ENCODE results near the gene FXYD2.

The FXYD2 gene

DNA sequence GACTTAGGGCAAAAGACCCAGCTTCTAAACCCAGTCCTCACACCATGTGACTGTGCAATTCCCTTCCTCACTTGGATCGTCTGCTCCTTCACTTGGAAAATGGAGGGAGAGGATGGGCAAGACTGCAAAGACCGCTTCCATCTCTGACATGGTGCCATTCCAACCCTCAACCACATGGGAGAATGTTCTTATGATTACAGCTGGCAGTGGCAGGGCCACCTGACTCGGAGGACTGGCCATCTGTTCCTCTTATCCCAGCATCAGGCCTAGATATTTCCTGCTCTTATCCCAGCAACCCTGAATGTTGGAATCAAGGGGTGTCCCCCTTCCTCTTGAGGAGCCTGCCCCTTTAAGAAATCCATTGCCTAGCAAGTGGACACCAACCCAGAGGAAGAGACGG, 42.9 kb downstream of the FXYD2 start:
- H4K12ac ChIP-seq (ENCODE audit: low read depth, low read length) = no peak overlapping the region
- H3K79me1 ChIP-seq (ENCODE audit: low read length) = no peaks in the 10 kb centered on the region
- H3K27me3 ChIP-seq (ENCODE audit: insufficient read depth, low read length) = no peaks in the 10 kb centered on the region
- DNase-seq = no peak
- H4K8ac ChIP-seq (ENCODE audit: low read depth, low read length) = no peak overlapping the region
- H3K4ac ChIP-seq (ENCODE audit: low read depth, low read length) = no peak overlapping the region
- H2BK12ac ChIP-seq (ENCODE audit: low read length) = no peak overlapping the region
- H2AK5ac ChIP-seq (ENCODE audit: low read length) = no peak overlapping the region
- H3K18ac ChIP-seq (ENCODE audit: low read length) = no peak overlapping the region
- H2AFZ ChIP-seq (ENCODE audit: insufficient read depth, low read length, poor library complexity) = no peak overlapping the region
- WGBS (ENCODE audit: extremely low coverage, insufficient coverage, insufficient read length) = no CpG with 5 or more reads among the region's 4 CpGs
- H3K79me2 ChIP-seq (ENCODE audit: control insufficient read depth, insufficient read depth, low read length, poor library complexity) = no peaks in the 10 kb centered on the region
- H3K23ac ChIP-seq (ENCODE audit: low read length) = peak overlapping the region; percentile 45
- no peak overlapping the region for H4K91ac ChIP-seq (ENCODE audit: low read depth, low read length)
- peaks cover 4% of the 10 kb centered on the region for H3K9me3 ChIP-seq (ENCODE audit: insufficient read depth, low read depth, low read length)
- no peak overlapping the region for H2BK5ac ChIP-seq (ENCODE audit: low read depth, low read length, poor library complexity)
- no peaks in the 10 kb centered on the region for H3K4me1 ChIP-seq (ENCODE audit: control insufficient read depth in 1 of 2, insufficient read depth in 2 of 2, low read length in 2 of 2)
- H3K4me3 ChIP-seq (ENCODE audit: low read depth, low read length) = no peak overlapping the region
- no peak overlapping the region for H3K27ac ChIP-seq (ENCODE audit: low read depth, low read length)
- H3K14ac ChIP-seq (ENCODE audit: low read length) = no peak overlapping the region
- H3K36me3 ChIP-seq (ENCODE audit: control insufficient read depth in 1 of 2, insufficient read depth in 2 of 2, low read length in 2 of 2) = no peaks in the 10 kb centered on the region
- no peak overlapping the region for H3K9ac ChIP-seq (ENCODE audit: low read length)
- no peak overlapping the region for H3K4me2 ChIP-seq (ENCODE audit: low read length)
- no peak overlapping the region for H2BK120ac ChIP-seq (ENCODE audit: insufficient read depth, low read length, poor library complexity)

- Histone ChIP-seq H3K9me3 (ENCODE audit: insufficient read depth, low read depth, low read length) (peaks cover 4% of the 10 kb centered on the region), H2AK5ac (ENCODE audit: low read length) (no peak overlapping the region), H3K9ac (ENCODE audit: low read length) (no peak overlapping the region), H3K4ac (ENCODE audit: low read depth, low read length) (no peak overlapping the region), H3K27me3 (ENCODE audit: insufficient read depth, low read length) (no peaks in the 10 kb centered on the region), H2BK120ac (ENCODE audit: insufficient read depth, low read length, poor library complexity) (no peak overlapping the region), H3K23ac (ENCODE audit: low read length) (no peak overlapping the region), H3K79me1 (ENCODE audit: low read length) (no peaks in the 10 kb centered on the region), H3K27ac (ENCODE audit: low read depth, low read length) (no peak overlapping the region), H3K79me2 (ENCODE audit: control insufficient read depth, insufficient read depth, low read length, poor library complexity) (no peaks in the 10 kb centered on the region), H2BK12ac (ENCODE audit: low read length) (no peak overlapping the region), H4K91ac (ENCODE audit: low read depth, low read length) (no peak overlapping the region), H2AFZ (ENCODE audit: insufficient read depth, low read length, poor library complexity) (no peak overlapping the region), H3K4me1 (ENCODE audit: control insufficient read depth in 1 of 2, insufficient read depth in 2 of 2, low read length in 2 of 2) (no peaks in the 10 kb centered on the region), H3K36me3 (ENCODE audit: control insufficient read depth in 1 of 2, insufficient read depth in 2 of 2, low read length in 2 of 2) (no peaks in the 10 kb centered on the region), H2BK5ac (ENCODE audit: low read depth, low read length, poor library complexity) (no peak overlapping the region), H3K14ac (ENCODE audit: low read length) (no peak overlapping the region), H3K18ac (ENCODE audit: low read length) (no peak overlapping the region), H3K4me2 (ENCODE audit: low read length) (no peak overlapping the region), H4K8ac (ENCODE audit: low read depth, low read length) (no peak overlapping the region), H4K12ac (ENCODE audit: low read depth, low read length) (no peak overlapping the region), H3K4me3 (ENCODE audit: low read depth, low read length) (no peak overlapping the region)
- DNase-seq = no peak
- WGBS (ENCODE audit: extremely low coverage, insufficient coverage, insufficient read length) = no CpG with 5 or more reads among the region's 26 CpGs
These were observed 44.1 kb downstream of the FXYD2 start for GRCh38 chr11:117780456-117780855.

- Histone ChIP-seq H3K79me2 (ENCODE audit: control insufficient read depth, insufficient read depth, low read length, poor library complexity) (no peaks in the 10 kb centered on the region), H2BK5ac (ENCODE audit: low read depth, low read length, poor library complexity) (no peak overlapping the region), H2BK12ac (ENCODE audit: low read length) (no peak overlapping the region), H3K9me3 (ENCODE audit: insufficient read depth, low read depth, low read length) (no peaks in the 10 kb centered on the region), H3K27ac (ENCODE audit: low read depth, low read length) (no peak overlapping the region), H4K8ac (ENCODE audit: low read depth, low read length) (no peak overlapping the region), H3K27me3 (ENCODE audit: insufficient read depth, low read length) (peaks cover 3% of the 10 kb centered on the region), H2BK120ac (ENCODE audit: insufficient read depth, low read length, poor library complexity) (no peak overlapping the region), H3K18ac (ENCODE audit: low read length) (no peak overlapping the region), H3K9ac (ENCODE audit: low read length) (no peak overlapping the region), H3K23ac (ENCODE audit: low read length) (no peak overlapping the region), H2AK5ac (ENCODE audit: low read length) (no peak overlapping the region), H3K4ac (ENCODE audit: low read depth, low read length) (no peak overlapping the region), H4K91ac (ENCODE audit: low read depth, low read length) (no peak overlapping the region), H3K79me1 (ENCODE audit: low read length) (no peaks in the 10 kb centered on the region), H3K14ac (ENCODE audit: low read length) (no peak overlapping the region), H4K12ac (ENCODE audit: low read depth, low read length) (no peak overlapping the region), H3K4me3 (ENCODE audit: low read depth, low read length) (no peak overlapping the region), H2AFZ (ENCODE audit: insufficient read depth, low read length, poor library complexity) (no peak overlapping the region), H3K4me1 (ENCODE audit: control insufficient read depth in 1 of 2, insufficient read depth in 2 of 2, low read length in 2 of 2) (no peaks in the 10 kb centered on the region), H3K36me3 (ENCODE audit: control insufficient read depth in 1 of 2, insufficient read depth in 2 of 2, low read length in 2 of 2) (no peaks in the 10 kb centered on the region), H3K4me2 (ENCODE audit: low read length) (no peak overlapping the region)
- DNase-seq = no peak
- WGBS (ENCODE audit: extremely low coverage, insufficient coverage, insufficient read length) = no CpG with 5 or more reads among the region's 3 CpGs
These were observed 50.0 kb downstream of the FXYD2 start for GRCh38 chr11:117774553-117774952.

GRCh38 chr11:117772360-117772759, 52.2 kb downstream of the FXYD2 start:
- no peak overlapping the region for H4K12ac ChIP-seq (ENCODE audit: low read depth, low read length)
- H3K4ac ChIP-seq (ENCODE audit: low read depth, low read length) = no peak overlapping the region
- no peaks in the 10 kb centered on the region for H3K9me3 ChIP-seq (ENCODE audit: insufficient read depth, low read depth, low read length)
- H2AFZ ChIP-seq (ENCODE audit: insufficient read depth, low read length, poor library complexity) = no peak overlapping the region
- no peak overlapping the region for H3K9ac ChIP-seq (ENCODE audit: low read length)
- H3K18ac ChIP-seq (ENCODE audit: low read length) = no peak overlapping the region
- no peak overlapping the region for H2BK12ac ChIP-seq (ENCODE audit: low read length)
- WGBS (ENCODE audit: extremely low coverage, insufficient coverage, insufficient read length) = no CpG with 5 or more reads among the region's 6 CpGs
- H3K14ac ChIP-seq (ENCODE audit: low read length) = no peak overlapping the region
- no peak overlapping the region for H2BK5ac ChIP-seq (ENCODE audit: low read depth, low read length, poor library complexity)
- no peak overlapping the region for H3K4me2 ChIP-seq (ENCODE audit: low read length)
- no peaks in the 10 kb centered on the region for H3K79me2 ChIP-seq (ENCODE audit: control insufficient read depth, insufficient read depth, low read length, poor library complexity)
- H3K27ac ChIP-seq (ENCODE audit: low read depth, low read length) = no peak overlapping the region
- no peak overlapping the region for H3K4me3 ChIP-seq (ENCODE audit: low read depth, low read length)
- no peak overlapping the region for H4K8ac ChIP-seq (ENCODE audit: low read depth, low read length)
- no peak overlapping the region for H2BK120ac ChIP-seq (ENCODE audit: insufficient read depth, low read length, poor library complexity)
- no peak overlapping the region for H2AK5ac ChIP-seq (ENCODE audit: low read length)
- no peaks in the 10 kb centered on the region for H3K79me1 ChIP-seq (ENCODE audit: low read length)
- H4K91ac ChIP-seq (ENCODE audit: low read depth, low read length) = no peak overlapping the region
- no peaks in the 10 kb centered on the region for H3K36me3 ChIP-seq (ENCODE audit: control insufficient read depth in 1 of 2, insufficient read depth in 2 of 2, low read length in 2 of 2)
- peaks cover 3% of the 10 kb centered on the region for H3K27me3 ChIP-seq (ENCODE audit: insufficient read depth, low read length)
- no peak overlapping the region for H3K23ac ChIP-seq (ENCODE audit: low read length)
- no peaks in the 10 kb centered on the region for H3K4me1 ChIP-seq (ENCODE audit: control insufficient read depth in 1 of 2, insufficient read depth in 2 of 2, low read length in 2 of 2)
- no peak for DNase-seq
